HCT116 (cell line): ENCODE data around the gene GABRR2. TPM values are rescaled to one million over a fixed set of nuclear protein-coding genes. Genes with fewer than 3 reads are reported as not detected.

Experiments used
- ATAC-seq: fragments of 200-7000 bp; cut with Tn5 transposase; 2 replicates; pipeline ENCODE4 v1.9.1; 2020; ENCODE audit warnings: mild to moderate bottlenecking, moderate library complexity
- BruUV-seq: library from RNA; stranded (reverse); fragments of 400-500 nt; replicated peaks from 2 replicates; lab custom pipeline; 2021; lab: Mats Ljungman, UMichigan
- CTCF ChIA-PET: fragments of 300-600 bp; sonication (Branson Sonifier 250); formaldehyde crosslinking; loops from one replicate; lab custom pipeline; 2021; ENCODE audit warnings: antibody characterized with exemption; lab: Charles Lee
- POLR2A ChIA-PET: fragments of 300-600, 350-600 bp; sonication (Branson Sonifier 250); formaldehyde crosslinking; loops from one replicate; lab custom pipeline; 2021; ENCODE audit warnings: antibody characterized with exemption; lab: Charles Lee
- RAD21 ChIA-PET, 2 experiments: fragments of 300-600 bp; sonication (Branson Sonifier 250); formaldehyde crosslinking; loops; one replicate each; lab custom pipeline; 2023; ENCODE audit warnings: low total read pairs in 2 of 2; ENCODE audit not compliant: uncharacterized antibody in 2 of 2, unreplicated experiment in 2 of 2, low non-redundant PET in 1 of 2; lab: Charles Lee
- DNase-seq: peaks from one replicate; pipeline ENCODE4 v3.0.0-alpha.2; 2010; ENCODE audit warnings: low read depth, low spot score
- H2AFZ ChIP-seq: fragments of 200-600 bp; shearing (Covaris generic), sonication (generic); 2 replicates; pipeline ENCODE4 v1.6.1; 2017; ENCODE audit warnings: low read depth, mixed run types, mixed read lengths, antibody characterized with exemption, low read length; ENCODE audit not compliant: poor library complexity, severe bottlenecking
- H3K27ac ChIP-seq: 2 replicates; pipeline ENCODE4 v1.5.1; 2012; ENCODE audit warnings: low read depth, low read length
- H3K27me3 ChIP-seq: fragments of 200-600 bp; sonication (generic); 2 replicates; pipeline ENCODE4 v1.6.1; 2016; ENCODE audit warnings: mixed run types, low read length, mixed read lengths; ENCODE audit not compliant: insufficient read depth
- H3K36me3 ChIP-seq, 2 experiments: fragments of 200-500 bp in 1 of 2; fragments of 200-600 bp in 1 of 2; sonication (Bioruptor generic) in 1 of 2; sonication (generic) in 1 of 2; 2 replicates each; pipeline versions ENCODE4 v1.5.1 to v1.6.1; 2014 to 2016; ENCODE audit warnings: low read length in 2 of 2, inconsistent platforms in 1 of 2, mixed read lengths in 1 of 2, mixed run types in 1 of 2; ENCODE audit not compliant: insufficient read depth in 2 of 2, control insufficient read depth in 1 of 2
- H3K4me1 ChIP-seq, 2 experiments: fragments of 200-600 bp in 1 of 2; sonication (generic) in 1 of 2; 2 replicates each; pipeline versions ENCODE4 v1.5.1 to v1.6.1; 2012 to 2017; ENCODE audit warnings: low read length in 2 of 2, inconsistent platforms in 1 of 2, mild to moderate bottlenecking in 1 of 2, mixed read lengths in 1 of 2, mixed run types in 1 of 2, moderate library complexity in 1 of 2; ENCODE audit not compliant: insufficient read depth in 2 of 2, control insufficient read depth in 1 of 2
- H3K4me2 ChIP-seq: fragments of 200-600 bp; sonication (generic); 2 replicates; pipeline ENCODE4 v1.6.1; 2017; ENCODE audit warnings: mixed run types, low read length, mixed read lengths
- H3K4me3 ChIP-seq, 2 experiments: fragments of 200-600 bp in 1 of 2; sonication (generic) in 1 of 2; replicated peaks in 1 of 2; 2 replicates each; pipeline ENCODE4 v1.5.1; 2011 to 2016; ENCODE audit warnings: low read length in 2 of 2, control low read depth in 1 of 2, low read depth in 1 of 2, mild to moderate bottlenecking in 1 of 2, mixed read lengths in 1 of 2, mixed run types in 1 of 2
- H3K79me2 ChIP-seq: fragments of 200-600 bp; sonication (generic); 2 replicates; pipeline ENCODE4 v1.6.1; 2017; ENCODE audit warnings: mild to moderate bottlenecking, mixed run types, low read length, moderate library complexity, mixed read lengths; ENCODE audit not compliant: insufficient read depth
- H3K9ac ChIP-seq: fragments of 200-600 bp; sonication (generic); 2 replicates; pipeline ENCODE4 v1.6.1; 2016; ENCODE audit warnings: low read length, mixed read lengths
- H3K9me2 ChIP-seq: fragments of 200-600 bp; sonication (generic), shearing (Covaris generic); 2 replicates; pipeline ENCODE4 v1.6.1; 2017; ENCODE audit warnings: mixed run types, mild to moderate bottlenecking, moderate library complexity; ENCODE audit not compliant: insufficient read depth
- H3K9me3 ChIP-seq, 2 experiments: fragments of 200-500 bp in 1 of 2; fragments of 200-600 bp in 1 of 2; sonication (Bioruptor generic) in 1 of 2; sonication (generic) in 1 of 2; 2 replicates each; pipeline ENCODE4 v1.6.1; 2014 to 2017; ENCODE audit warnings: low read length in 2 of 2, mixed read lengths in 2 of 2, inconsistent platforms in 1 of 2, low read depth in 1 of 2, mild to moderate bottlenecking in 1 of 2, mixed run types in 1 of 2, moderate library complexity in 1 of 2; ENCODE audit not compliant: control insufficient read depth in 1 of 2, insufficient read depth in 1 of 2
- H4K20me1 ChIP-seq: fragments of 200-600 bp; sonication (generic), shearing (Covaris generic); 2 replicates; pipeline ENCODE4 v1.6.1; 2017; ENCODE audit warnings: mixed run types, mild to moderate bottlenecking, moderate library complexity; ENCODE audit not compliant: insufficient read depth
- JUND ChIP-seq: IDR thresholded peaks from 2 replicates; pipeline ENCODE4 v1.6.1; 2012
- SIN3A ChIP-seq: IDR thresholded peaks from 2 replicates; pipeline ENCODE4 v1.6.1; 2012; ENCODE audit warnings: low read depth
- ZBTB33 ChIP-seq: IDR thresholded peaks from 2 replicates; pipeline ENCODE4 v1.6.1; 2011; ENCODE audit warnings: mild to moderate bottlenecking, low read length, moderate library complexity; ENCODE audit not compliant: insufficient replicate concordance; ENCODE audit errors: extremely low read depth
- intact Hi-C: fragments of 100-400 bp; cut with micrococcal nuclease; formaldehyde crosslinking; loops from 2 replicates; pipeline ENCODE4 v1.10.0; 2022
- total RNA-seq: library from RNA; stranded (reverse); gene quantifications from one replicate; pipeline ENCODE4 v1.2.1, GENCODE V29; 2021; ENCODE audit not compliant: unreplicated experiment
- TF ChIP-seq, protein P1 (sequence below), 3 experiments: fragments of 200-600 bp in 1 of 3; sonication (generic) in 1 of 3; IDR thresholded peaks in 2 of 3; conservative IDR thresholded peaks in 1 of 3; 2 replicates each; pipeline ENCODE4 v1.5.1; 2012 to 2017; ENCODE audit warnings: low read depth in 2 of 3, low read length in 2 of 3, antibody characterized with exemption in 1 of 3, borderline replicate concordance in 1 of 3, control low read depth in 1 of 3, mild to moderate bottlenecking in 1 of 3, mixed read lengths in 1 of 3, mixed run types in 1 of 3, moderate library complexity in 1 of 3; ENCODE audit not compliant: insufficient read depth in 1 of 3

The GABRR2 gene
- total RNA-seq, 1 experiment from 2014 or later, result 0.57 TPM

DNA sequence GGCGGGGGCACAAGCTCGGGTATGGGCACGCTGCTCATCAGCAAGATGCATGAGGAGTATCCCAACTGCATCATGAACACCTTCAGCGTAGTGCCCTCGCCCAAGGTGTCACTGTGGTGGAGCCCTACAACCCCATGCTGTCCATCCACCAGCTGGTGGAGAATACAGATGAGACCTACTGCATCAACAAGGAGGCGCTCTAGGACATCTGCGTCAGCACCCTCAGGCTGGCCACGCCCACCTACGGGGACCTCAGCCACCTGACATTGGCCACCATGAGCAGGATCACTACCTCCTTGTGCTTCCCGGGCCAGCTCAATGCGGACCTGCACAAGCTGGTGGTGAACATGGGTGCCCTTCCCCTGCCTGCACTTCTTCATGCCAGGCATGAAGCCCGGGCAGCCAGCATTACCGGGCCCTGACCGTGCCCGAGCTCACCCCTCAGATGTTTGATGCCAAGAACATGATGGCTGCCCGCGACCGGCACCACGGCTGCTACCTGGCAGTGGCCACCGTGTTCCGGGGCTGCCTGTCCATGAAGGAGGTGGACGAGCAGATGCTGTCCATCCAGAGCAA is 12.8 kb downstream of the GABRR2 start:
- RAD21 ChIA-PET, result no interaction called here
- H3K79me2 ChIP-seq, result no peaks in the 10 kb centered on the region
- no peaks in the 10 kb centered on the region for H3K36me3 ChIP-seq
- no peaks in the 10 kb centered on the region for H4K20me1 ChIP-seq
- no peaks in the 10 kb centered on the region for H3K27me3 ChIP-seq
- CTCF ChIA-PET, result no interaction called here
- no peak overlapping the region for H3K9ac ChIP-seq
- H3K4me1 ChIP-seq, result peaks cover 18 to 28% of the 10 kb centered on the region in 2 experiments
- POLR2A ChIA-PET, result no interaction called here
- ATAC-seq (no peak), DNase-seq (no peak)
- H2AFZ ChIP-seq, result no peak overlapping the region
- H3K4me3 ChIP-seq, result no peak overlapping the region
- TF ChIP-seq JUND (no peak), SIN3A (no peak), ZBTB33 (no peak)
- TF ChIP-seq, protein P1, sequence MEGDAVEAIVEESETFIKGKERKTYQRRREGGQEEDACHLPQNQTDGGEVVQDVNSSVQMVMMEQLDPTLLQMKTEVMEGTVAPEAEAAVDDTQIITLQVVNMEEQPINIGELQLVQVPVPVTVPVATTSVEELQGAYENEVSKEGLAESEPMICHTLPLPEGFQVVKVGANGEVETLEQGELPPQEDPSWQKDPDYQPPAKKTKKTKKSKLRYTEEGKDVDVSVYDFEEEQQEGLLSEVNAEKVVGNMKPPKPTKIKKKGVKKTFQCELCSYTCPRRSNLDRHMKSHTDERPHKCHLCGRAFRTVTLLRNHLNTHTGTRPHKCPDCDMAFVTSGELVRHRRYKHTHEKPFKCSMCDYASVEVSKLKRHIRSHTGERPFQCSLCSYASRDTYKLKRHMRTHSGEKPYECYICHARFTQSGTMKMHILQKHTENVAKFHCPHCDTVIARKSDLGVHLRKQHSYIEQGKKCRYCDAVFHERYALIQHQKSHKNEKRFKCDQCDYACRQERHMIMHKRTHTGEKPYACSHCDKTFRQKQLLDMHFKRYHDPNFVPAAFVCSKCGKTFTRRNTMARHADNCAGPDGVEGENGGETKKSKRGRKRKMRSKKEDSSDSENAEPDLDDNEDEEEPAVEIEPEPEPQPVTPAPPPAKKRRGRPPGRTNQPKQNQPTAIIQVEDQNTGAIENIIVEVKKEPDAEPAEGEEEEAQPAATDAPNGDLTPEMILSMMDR (IDR thresholded peaks at IDR 0.05 in 2 of 3, conservative IDR thresholded peaks at IDR 0.05 in 1 of 3; ENCODE audit: borderline replicate concordance in 1 of 3, insufficient read depth in 1 of 3, low read depth in 2 of 3, low read length in 2 of 3), result no peak
- BruUV-seq, result no TSS peak
- no peaks in the 10 kb centered on the region for H3K9me2 ChIP-seq
- no peak overlapping the region for H3K4me2 ChIP-seq
- no peaks in the 10 kb centered on the region; a peak in 1 of 4 replicates for H3K9me3 ChIP-seq
- intact Hi-C loops, result no loop called here
- no peak overlapping the region for H3K27ac ChIP-seq
